ENCODE measurements around the gene NCOA3.
"Not testable (repeated sequence)": the region's sequence is repeated elsewhere in the genome, so short reads cannot be mapped to it uniquely, and the experiment has no call there.

The NCOA3 gene

GRCh38 chr20:47455133-47456040 lies 46.3 kb upstream of the NCOA3 start:
- Histone ChIP-seq H3K4me1 (no peaks in the 10 kb centered on the region), H3K27me3 (no peaks in the 10 kb centered on the region), H3K4me3 (ENCODE audit: low read depth, low read length) (no peak overlapping the region), H3K36me3 (no peaks in the 10 kb centered on the region), H3K9me3 (no peaks in the 10 kb centered on the region)
- no peak for DNase-seq
- TF ChIP-seq CTCF (IDR thresholded peaks at IDR 0.05; ENCODE audit: low read depth, low read length) = no peak

DNA sequence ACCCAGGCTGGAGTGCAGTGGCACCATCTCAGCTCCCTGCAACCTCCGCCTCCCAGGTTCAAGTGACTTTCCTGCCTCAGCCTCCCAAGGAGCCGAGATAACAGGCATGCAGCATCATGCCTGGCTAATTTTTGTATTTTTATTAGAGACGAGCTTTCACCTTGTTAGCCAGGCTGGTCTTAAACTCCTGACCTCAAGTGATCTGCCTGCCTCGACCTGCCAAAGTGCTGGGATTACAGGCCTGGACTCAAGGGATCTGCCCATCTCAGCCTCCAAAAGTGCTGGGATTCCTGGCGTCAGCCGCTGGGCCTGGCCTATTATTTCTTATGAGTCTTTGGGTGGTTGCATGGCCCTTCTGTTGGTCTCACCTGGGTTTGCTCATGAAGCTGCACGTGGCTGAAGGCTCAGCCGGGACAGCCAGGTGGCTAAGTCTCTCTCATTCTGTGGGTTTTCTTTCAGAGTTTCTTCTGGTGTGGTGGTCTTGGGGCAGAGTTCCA lies 45.6 kb upstream of the NCOA3 start:
- no peak for TF ChIP-seq CTCF (IDR thresholded peaks at IDR 0.05; ENCODE audit: low read depth, low read length)
- no peaks in the 10 kb centered on the region for H3K9me3 ChIP-seq
- H3K27me3 ChIP-seq = no peaks in the 10 kb centered on the region
- H3K36me3 ChIP-seq = no peaks in the 10 kb centered on the region
- H3K4me3 ChIP-seq (ENCODE audit: low read depth, low read length) = no peak overlapping the region
- no peak for DNase-seq
- no peaks in the 10 kb centered on the region for H3K4me1 ChIP-seq

DNA sequence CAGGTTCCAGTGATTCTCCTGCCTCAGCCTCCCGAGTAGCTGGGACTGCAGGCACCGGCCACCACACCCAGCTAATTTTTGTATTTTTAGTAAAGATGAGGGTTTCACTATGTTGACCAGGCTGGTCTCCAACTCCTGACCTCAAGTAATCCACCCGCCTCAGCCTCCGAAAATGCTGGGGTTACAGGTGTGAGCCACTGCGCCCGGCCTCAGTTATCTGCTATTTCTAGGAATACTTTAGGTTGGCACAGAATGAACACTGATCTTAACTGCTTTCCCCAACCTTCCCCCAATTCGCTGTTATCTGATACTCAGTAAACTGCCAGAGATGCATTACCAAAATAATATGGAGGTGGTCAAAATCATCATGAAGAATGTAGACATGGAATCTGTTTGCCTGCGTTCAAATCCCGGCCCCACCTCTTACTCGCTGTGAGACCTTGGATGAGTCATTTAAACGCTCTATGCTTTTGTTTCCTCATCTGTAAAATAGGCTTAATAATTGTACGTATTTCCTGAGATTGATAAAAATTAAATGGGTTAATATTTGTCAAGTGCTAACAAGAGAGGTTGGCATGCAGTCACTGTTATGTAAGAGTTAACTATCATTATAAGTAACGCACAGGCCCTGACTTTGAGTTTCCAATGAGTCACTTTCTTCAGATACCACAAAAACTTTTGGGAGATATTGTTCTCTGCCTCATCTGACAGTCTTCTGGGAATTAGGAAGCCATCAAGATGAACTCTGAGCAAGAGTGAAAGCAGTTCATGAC lies 44.5 kb upstream of the NCOA3 start:
- no peak overlapping the region for H3K4me3 ChIP-seq (ENCODE audit: low read depth, low read length)
- H3K4me1 ChIP-seq = no peaks in the 10 kb centered on the region
- H3K36me3 ChIP-seq = no peaks in the 10 kb centered on the region
- no peak for DNase-seq
- no peaks in the 10 kb centered on the region for H3K27me3 ChIP-seq
- no peaks in the 10 kb centered on the region for H3K9me3 ChIP-seq
- TF ChIP-seq CTCF (IDR thresholded peaks at IDR 0.05; ENCODE audit: low read depth, low read length) = no peak

- H3K4me3 ChIP-seq (ENCODE audit: low read depth, low read length); H3K27me3 ChIP-seq; H3K9me3 ChIP-seq; DNase-seq; H3K4me1 ChIP-seq; H3K36me3 ChIP-seq: not testable (repeated sequence)
Measured at GRCh38 chr20:47458280-47459050, 43.2 kb upstream of the NCOA3 start.

DNA sequence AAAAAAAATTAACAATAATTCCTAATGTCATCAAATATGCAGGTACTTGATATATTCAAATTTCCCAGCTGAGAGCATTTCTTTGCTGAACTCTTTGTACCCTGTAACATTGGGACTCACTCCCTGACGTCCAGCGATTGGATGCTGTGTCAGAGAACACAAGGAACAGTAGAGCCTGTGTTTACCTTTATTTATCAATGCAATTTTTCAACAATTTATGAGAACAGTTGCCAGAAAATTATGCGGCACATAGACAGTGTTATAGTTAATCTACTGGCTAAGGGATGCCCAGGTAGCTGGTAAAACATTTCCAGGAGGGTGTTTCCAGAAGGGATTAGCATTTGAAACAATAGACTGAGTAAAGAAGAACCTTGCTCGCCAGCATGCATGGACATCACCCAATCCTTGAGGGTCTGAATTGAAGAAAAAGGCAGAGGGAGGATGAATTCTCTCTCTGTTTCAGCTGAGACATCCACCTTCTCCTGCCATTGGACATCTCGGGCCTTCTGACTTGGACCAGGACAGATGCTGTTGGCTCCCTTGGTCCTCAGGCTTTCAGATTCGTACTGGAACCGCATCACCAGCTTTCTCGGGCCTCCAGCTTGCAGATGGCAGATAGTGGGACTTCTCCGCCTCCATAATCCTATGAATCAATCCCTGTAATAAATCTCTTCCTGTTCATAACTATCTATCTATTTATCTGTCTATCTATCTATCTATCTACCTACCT lies 42.2 kb upstream of the NCOA3 start:
- TF ChIP-seq CTCF (IDR thresholded peaks at IDR 0.05; ENCODE audit: low read depth, low read length) = no peak
- Histone ChIP-seq H3K4me1 (no peaks in the 10 kb centered on the region; the same call in 1 of the 2 replicates), H3K36me3 (no peaks in the 10 kb centered on the region), H3K9me3 (no peaks in the 10 kb centered on the region), H3K27me3 (no peaks in the 10 kb centered on the region), H3K4me3 (ENCODE audit: low read depth, low read length) (no peak overlapping the region)
- DNase-seq = no peak

DNA sequence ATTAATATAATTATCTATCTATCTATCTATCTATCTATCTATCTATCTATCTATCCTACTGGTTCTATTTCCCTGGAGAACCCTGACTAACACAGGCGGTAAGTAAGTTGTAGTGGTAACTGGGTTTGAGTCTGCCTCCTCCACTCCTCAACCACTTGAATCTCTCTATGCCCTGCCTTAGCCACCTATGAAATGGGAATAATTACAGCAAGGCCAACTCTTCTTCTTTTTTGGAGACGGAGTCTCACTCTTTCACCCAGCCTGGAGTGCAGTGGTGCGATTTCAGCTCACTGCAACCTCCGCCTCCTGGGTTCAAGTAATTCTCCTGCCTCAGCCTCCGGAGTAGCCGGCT lies 41.0 kb upstream of the NCOA3 start:
- not testable (repeated sequence) for H3K4me3 ChIP-seq (ENCODE audit: low read depth, low read length); H3K9me3 ChIP-seq; H3K27me3 ChIP-seq; H3K4me1 ChIP-seq; DNase-seq; H3K36me3 ChIP-seq
